ENCODE measurements around the gene TMEM63A.
"Not testable (repeated sequence)": the region's sequence is repeated elsewhere in the genome, so short reads cannot be mapped to it uniquely, and the experiment has no call there.

The TMEM63A gene

GRCh38 chr1:225889743-225890142 lies 7.6 kb upstream of the TMEM63A start:
- Histone ChIP-seq H3K27me3 (replicated peaks; ENCODE audit: control insufficient read depth, insufficient read depth, low read length) (peaks cover 5% of the 10 kb centered on the region), H3K9me3 (ENCODE audit: control insufficient read depth, low read length) (no peaks in the 10 kb centered on the region), H3K4me1 (ENCODE audit: control insufficient read depth, insufficient read depth, low read length) (peaks cover 5% of the 10 kb centered on the region)

GRCh38 chr1:225888898-225889601 lies 6.9 kb upstream of the TMEM63A start, which contains the start of gene LEFTY1:
Gene LEFTY1 (minus strand): TSS chr1:225889146. CDS start chr1:225889066, 80 bp downstream.
- Histone ChIP-seq H3K4me3 (ENCODE audit: low read length) (no peak within 1 kb of the TSS), H3K27me3 (replicated peaks; ENCODE audit: control insufficient read depth, insufficient read depth, low read length) (peaks cover 5% of the 10 kb centered on the region)

More at GRCh38 chr1:225889743-225890142, 7.6 kb upstream of the TMEM63A start:
- H3K4me3 ChIP-seq (ENCODE audit: low read length), result no peak overlapping the region
- H3K9ac ChIP-seq (ENCODE audit: low read length), result no peak overlapping the region
- DNase-seq (ENCODE audit: low read depth), result no peak
- no peaks in the 10 kb centered on the region for H3K36me3 ChIP-seq (ENCODE audit: control insufficient read depth, insufficient read depth, low read length, severe bottlenecking)

GRCh38 chr1:225888289-225888897 lies 6.2 kb upstream of the TMEM63A start:
- H3K36me3 ChIP-seq (ENCODE audit: control insufficient read depth, insufficient read depth, low read length, severe bottlenecking), result no peaks in the 10 kb centered on the region
- H3K4me1 ChIP-seq (ENCODE audit: control insufficient read depth, insufficient read depth, low read length), result peaks cover 9% of the 10 kb centered on the region
- H3K27me3 ChIP-seq (replicated peaks; ENCODE audit: control insufficient read depth, insufficient read depth, low read length), result peaks cover 5% of the 10 kb centered on the region
- no peak for DNase-seq (ENCODE audit: low read depth)
- H3K9me3 ChIP-seq (ENCODE audit: control insufficient read depth, low read length), result no peaks in the 10 kb centered on the region
- no peak overlapping the region for H3K9ac ChIP-seq (ENCODE audit: low read length)
- no peak overlapping the region for H3K4me3 ChIP-seq (ENCODE audit: low read length)

More at GRCh38 chr1:225888898-225889601, 6.9 kb upstream of the TMEM63A start, which contains the start of gene LEFTY1:
- Histone ChIP-seq H3K9ac (ENCODE audit: low read length) (no peak within 1 kb of the TSS), H3K4me1 (ENCODE audit: control insufficient read depth, insufficient read depth, low read length) (peaks cover 5% of the 10 kb centered on the region), H3K9me3 (ENCODE audit: control insufficient read depth, low read length) (no peaks in the 10 kb centered on the region), H3K36me3 (ENCODE audit: control insufficient read depth, insufficient read depth, low read length, severe bottlenecking) (no peaks in the 10 kb centered on the region)
- no peak for DNase-seq (ENCODE audit: low read depth)

GRCh38 chr1:225887554-225888288 lies 5.5 kb upstream of the TMEM63A start:
- not testable (repeated sequence) for H3K4me3 ChIP-seq (ENCODE audit: low read length); H3K9ac ChIP-seq (ENCODE audit: low read length); DNase-seq (ENCODE audit: low read depth); H3K36me3 ChIP-seq (ENCODE audit: control insufficient read depth, insufficient read depth, low read length, severe bottlenecking); H3K27me3 ChIP-seq (replicated peaks; ENCODE audit: control insufficient read depth, insufficient read depth, low read length); H3K9me3 ChIP-seq (ENCODE audit: control insufficient read depth, low read length)
- peaks cover 14% of the 10 kb centered on the region for H3K4me1 ChIP-seq (ENCODE audit: control insufficient read depth, insufficient read depth, low read length)

GRCh38 chr1:225887030-225887314 lies 4.8 kb upstream of the TMEM63A start:
- Histone ChIP-seq H3K27me3 (replicated peaks; ENCODE audit: control insufficient read depth, insufficient read depth, low read length) (peaks cover 5% of the 10 kb centered on the region), H3K4me3 (ENCODE audit: low read length) (no peak overlapping the region), H3K9me3 (ENCODE audit: control insufficient read depth, low read length) (no peaks in the 10 kb centered on the region), H3K4me1 (ENCODE audit: control insufficient read depth, insufficient read depth, low read length) (peaks cover 14% of the 10 kb centered on the region), H3K36me3 (ENCODE audit: control insufficient read depth, insufficient read depth, low read length, severe bottlenecking) (no peaks in the 10 kb centered on the region), H3K9ac (ENCODE audit: low read length) (no peak overlapping the region)
- DNase-seq (ENCODE audit: low read depth), result no peak

GRCh38 chr1:225886159-225887029 lies 4.2 kb upstream of the TMEM63A start:
- Histone ChIP-seq H3K9ac (ENCODE audit: low read length) (no peak overlapping the region), H3K4me3 (ENCODE audit: low read length) (no peak overlapping the region), H3K4me1 (ENCODE audit: control insufficient read depth, insufficient read depth, low read length) (peaks cover 15% of the 10 kb centered on the region), H3K36me3 (ENCODE audit: control insufficient read depth, insufficient read depth, low read length, severe bottlenecking) (no peaks in the 10 kb centered on the region), H3K27me3 (replicated peaks; ENCODE audit: control insufficient read depth, insufficient read depth, low read length) (peaks cover 5% of the 10 kb centered on the region), H3K9me3 (ENCODE audit: control insufficient read depth, low read length) (no peaks in the 10 kb centered on the region)
- DNase-seq (ENCODE audit: low read depth), result no peak

- Histone ChIP-seq H3K9me3 (ENCODE audit: control insufficient read depth, low read length) (no peaks in the 10 kb centered on the region), H3K4me3 (ENCODE audit: low read length) (no peak overlapping the region), H3K4me1 (ENCODE audit: control insufficient read depth, insufficient read depth, low read length) (peaks cover 22% of the 10 kb centered on the region), H3K9ac (ENCODE audit: low read length) (no peak overlapping the region), H3K36me3 (ENCODE audit: control insufficient read depth, insufficient read depth, low read length, severe bottlenecking) (no peaks in the 10 kb centered on the region), H3K27me3 (replicated peaks; ENCODE audit: control insufficient read depth, insufficient read depth, low read length) (peaks cover 5% of the 10 kb centered on the region)
- no peak for DNase-seq (ENCODE audit: low read depth)
Observed at GRCh38 chr1:225885336-225885735, 3.2 kb upstream of the TMEM63A start.

- peak overlapping the region; percentile 98 for H3K9ac ChIP-seq (ENCODE audit: low read length)
- no peak for DNase-seq (ENCODE audit: low read depth)
- H3K4me1 ChIP-seq (ENCODE audit: control insufficient read depth, insufficient read depth, low read length), result peaks cover 36% of the 10 kb centered on the region
- H3K4me3 ChIP-seq (ENCODE audit: low read length), result no peak overlapping the region
- no peaks in the 10 kb centered on the region for H3K9me3 ChIP-seq (ENCODE audit: control insufficient read depth, low read length)
- H3K27me3 ChIP-seq (replicated peaks; ENCODE audit: control insufficient read depth, insufficient read depth, low read length), result peaks cover 5% of the 10 kb centered on the region
- H3K36me3 ChIP-seq (ENCODE audit: control insufficient read depth, insufficient read depth, low read length, severe bottlenecking), result no peaks in the 10 kb centered on the region
Observed at GRCh38 chr1:225883616-225884265, 1.6 kb upstream of the TMEM63A start.

- peak overlapping the region; percentile 96 for H3K4me3 ChIP-seq (ENCODE audit: low read length)
- peaks cover 44% of the 10 kb centered on the region for H3K4me1 ChIP-seq (ENCODE audit: control insufficient read depth, insufficient read depth, low read length)
- H3K9me3 ChIP-seq (ENCODE audit: control insufficient read depth, low read length), result no peaks in the 10 kb centered on the region
- peak; percentile 77 for DNase-seq (ENCODE audit: low read depth)
- H3K36me3 ChIP-seq (ENCODE audit: control insufficient read depth, insufficient read depth, low read length, severe bottlenecking), result no peaks in the 10 kb centered on the region
- peaks cover 5% of the 10 kb centered on the region for H3K27me3 ChIP-seq (replicated peaks; ENCODE audit: control insufficient read depth, insufficient read depth, low read length)
- peak overlapping the region; percentile 98 for H3K9ac ChIP-seq (ENCODE audit: low read length)
Observed at GRCh38 chr1:225882694-225883615, 775 bp upstream of the TMEM63A start.
